HepG2 (cell line): ENCODE data around the gene ASAP2. TPM values are rescaled to one million over a fixed set of nuclear protein-coding genes. Genes with fewer than 3 reads are reported as not detected.

Experiments used
- GABPB1 ChIP-seq: IDR thresholded peaks from 2 replicates; pipeline ENCODE4 v1.6.1; 2016; ENCODE audit warnings: mild to moderate bottlenecking, missing genetic modification reagents, moderate library complexity, missing compliant biosample characterization
- KLF13 ChIP-seq: sonication (generic); formaldehyde crosslinking; IDR thresholded peaks from 2 replicates; pipeline ENCODE4 v1.4.0; 2020; ENCODE audit warnings: mild to moderate bottlenecking, missing genetic modification reagents
- MYNN ChIP-seq: sonication (generic); formaldehyde crosslinking; IDR thresholded peaks from 2 replicates; pipeline ENCODE4 v1.4.0; 2020; ENCODE audit warnings: mild to moderate bottlenecking, low read depth, missing genetic modification reagents
- NFRKB ChIP-seq: fragments of 450-650 bp; IDR thresholded peaks from 2 replicates; pipeline ENCODE4 v1.6.1; 2017
- NR2F1 ChIP-seq, 2 experiments: fragments of 450-650 bp in 1 of 2; formaldehyde crosslinking in 1 of 2; IDR thresholded peaks; 2 replicates each; pipeline versions ENCODE4 v1.5.0 to v1.6.1; 2016 to 2020; ENCODE audit warnings: mild to moderate bottlenecking in 1 of 2, missing compliant biosample characterization in 1 of 2, missing genetic modification reagents in 1 of 2, moderate library complexity in 1 of 2
- U2AF2 ChIP-seq: fragments of 200-400 bp; formaldehyde crosslinking; IDR thresholded peaks from 2 replicates; pipeline ENCODE4 v1.6.1; 2017; ENCODE audit warnings: low read depth, mild to moderate bottlenecking, low read length
- ZFP1 ChIP-seq: IDR thresholded peaks from 2 replicates; pipeline ENCODE4 v1.6.1; 2016
- ZFX ChIP-seq: sonication (generic); formaldehyde crosslinking; IDR thresholded peaks from 2 replicates; pipeline ENCODE4 v1.4.0; 2020; ENCODE audit warnings: mild to moderate bottlenecking, low read depth, missing genetic modification reagents, moderate library complexity
- ZNF138 ChIP-seq: sonication (generic); formaldehyde crosslinking; IDR thresholded peaks from 2 replicates; pipeline ENCODE4 v1.5.0; 2020; ENCODE audit warnings: mild to moderate bottlenecking, low read depth, missing genetic modification reagents
- ZNF225 ChIP-seq: sonication (generic); formaldehyde crosslinking; IDR thresholded peaks from 2 replicates; pipeline ENCODE4 v1.4.0; 2020; ENCODE audit warnings: mild to moderate bottlenecking, missing genetic modification reagents
- ZNF772 ChIP-seq: sonication (generic); formaldehyde crosslinking; IDR thresholded peaks from 2 replicates; pipeline ENCODE4 v1.5.0; 2020; ENCODE audit warnings: mild to moderate bottlenecking, missing genetic modification reagents
- ZNF879 ChIP-seq: sonication (generic); formaldehyde crosslinking; IDR thresholded peaks from 2 replicates; pipeline ENCODE4 v1.8.1; 2023; ENCODE audit warnings: missing genetic modification reagents
- ZSCAN31 ChIP-seq: sonication (generic); formaldehyde crosslinking; IDR thresholded peaks from 2 replicates; pipeline ENCODE4 v1.5.0; 2020; ENCODE audit warnings: low read depth, mild to moderate bottlenecking, missing genetic modification reagents
- polyA plus RNA-seq, 8 experiments: library from polyadenylated mRNA; depleted of rRNA in 3 of 8; stranded (reverse) in 7 of 8; unstranded in 1 of 8; fragments of >200 nt; fragmentation: Illumina TruSeq in 4 of 8; extraction: Trizol in 4 of 8; gene quantifications; 2 replicates each; pipeline versions ENCODE4 v1.2.1 to v1.2.3, GENCODE V29; 2011 to 2016; ENCODE audit warnings: low read depth in 4 of 8, missing spikeins in 1 of 8, mixed read lengths in 1 of 8; ENCODE audit not compliant: insufficient read depth in 1 of 8
- total RNA-seq, 5 experiments: library from RNA; depleted of rRNA; stranded (reverse); fragments of >200 nt; fragmentation: Illumina TruSeq; extraction: Trizol; gene quantifications; 2 replicates each; pipeline ENCODE4 v1.2.3, GENCODE V29; 2016; ENCODE audit warnings: low read depth in 1 of 5
- TF ChIP-seq, protein P1 (sequence below): sonication (generic); formaldehyde crosslinking; IDR thresholded peaks from 2 replicates; pipeline ENCODE4 v1.5.1; 2020; ENCODE audit warnings: mild to moderate bottlenecking, missing genetic modification reagents, borderline replicate concordance
- TF ChIP-seq, protein P2 (sequence below): sonication (generic); formaldehyde crosslinking; IDR thresholded peaks from 2 replicates; pipeline ENCODE4 v1.8.0; 2022; ENCODE audit warnings: missing genetic modification reagents, mild to moderate bottlenecking, moderate library complexity, borderline replicate concordance
- TF ChIP-seq, protein P3 (sequence below): IDR thresholded peaks from 2 replicates; pipeline ENCODE4 v1.6.1; 2012; ENCODE audit warnings: inconsistent platforms
- TF ChIP-seq, protein P4 (sequence below): sonication (generic); formaldehyde crosslinking; IDR thresholded peaks from 2 replicates; pipeline ENCODE4 v1.9.0; 2022; ENCODE audit warnings: low read depth, missing genetic modification reagents

Gene ASAP2
- total and polyA plus RNA-seq, 2 of the 13 experiments (the other 11 are each of a cell fraction or from before 2014, with no cell fraction given), result 7.3 to 22.3 TPM

DNA sequence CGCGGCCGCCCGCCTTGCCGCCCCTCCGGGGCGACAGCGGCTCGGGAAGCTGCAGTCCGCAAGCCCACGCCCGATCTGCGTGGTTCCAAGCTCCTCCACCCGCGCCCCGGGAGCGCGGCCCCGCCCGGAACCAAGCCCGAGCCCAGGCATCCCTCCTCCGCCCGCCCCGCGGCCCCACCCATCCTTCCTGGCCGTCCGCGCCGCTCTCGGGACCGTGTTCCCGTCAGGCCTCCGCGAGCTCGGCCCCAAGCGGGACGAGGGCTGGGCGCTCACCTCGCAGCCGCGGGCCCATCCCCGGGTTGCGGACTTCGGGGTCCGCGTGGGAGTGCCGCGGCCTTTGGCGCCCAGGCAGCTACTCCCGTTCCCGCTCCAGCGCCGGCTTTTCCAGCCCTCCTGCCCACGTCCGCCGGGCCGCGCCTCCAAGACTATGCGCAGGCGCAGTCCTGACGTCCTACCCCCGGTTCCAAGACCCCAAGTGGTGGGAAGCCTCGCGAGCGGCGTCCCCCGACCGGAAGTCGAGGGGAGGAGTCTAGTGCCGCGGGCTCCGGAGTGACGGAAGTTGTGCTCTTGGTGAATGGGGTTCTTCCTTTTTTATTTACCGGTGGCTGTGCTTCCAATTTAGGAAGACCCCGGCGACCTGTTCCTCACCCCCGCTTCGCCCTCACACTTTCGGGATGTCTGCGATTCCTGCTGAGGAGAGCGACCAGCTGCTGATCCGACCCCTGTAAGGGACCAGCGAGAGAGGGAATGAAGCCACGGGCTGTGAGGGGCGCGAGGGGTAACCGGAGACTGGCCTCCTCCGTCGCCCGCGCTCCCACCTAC is 216.7 kb downstream of the ASAP2 start, which contains the start of the genes CPSF3 and ITGB1BP1 (continued):
- TF ChIP-seq, protein P1, sequence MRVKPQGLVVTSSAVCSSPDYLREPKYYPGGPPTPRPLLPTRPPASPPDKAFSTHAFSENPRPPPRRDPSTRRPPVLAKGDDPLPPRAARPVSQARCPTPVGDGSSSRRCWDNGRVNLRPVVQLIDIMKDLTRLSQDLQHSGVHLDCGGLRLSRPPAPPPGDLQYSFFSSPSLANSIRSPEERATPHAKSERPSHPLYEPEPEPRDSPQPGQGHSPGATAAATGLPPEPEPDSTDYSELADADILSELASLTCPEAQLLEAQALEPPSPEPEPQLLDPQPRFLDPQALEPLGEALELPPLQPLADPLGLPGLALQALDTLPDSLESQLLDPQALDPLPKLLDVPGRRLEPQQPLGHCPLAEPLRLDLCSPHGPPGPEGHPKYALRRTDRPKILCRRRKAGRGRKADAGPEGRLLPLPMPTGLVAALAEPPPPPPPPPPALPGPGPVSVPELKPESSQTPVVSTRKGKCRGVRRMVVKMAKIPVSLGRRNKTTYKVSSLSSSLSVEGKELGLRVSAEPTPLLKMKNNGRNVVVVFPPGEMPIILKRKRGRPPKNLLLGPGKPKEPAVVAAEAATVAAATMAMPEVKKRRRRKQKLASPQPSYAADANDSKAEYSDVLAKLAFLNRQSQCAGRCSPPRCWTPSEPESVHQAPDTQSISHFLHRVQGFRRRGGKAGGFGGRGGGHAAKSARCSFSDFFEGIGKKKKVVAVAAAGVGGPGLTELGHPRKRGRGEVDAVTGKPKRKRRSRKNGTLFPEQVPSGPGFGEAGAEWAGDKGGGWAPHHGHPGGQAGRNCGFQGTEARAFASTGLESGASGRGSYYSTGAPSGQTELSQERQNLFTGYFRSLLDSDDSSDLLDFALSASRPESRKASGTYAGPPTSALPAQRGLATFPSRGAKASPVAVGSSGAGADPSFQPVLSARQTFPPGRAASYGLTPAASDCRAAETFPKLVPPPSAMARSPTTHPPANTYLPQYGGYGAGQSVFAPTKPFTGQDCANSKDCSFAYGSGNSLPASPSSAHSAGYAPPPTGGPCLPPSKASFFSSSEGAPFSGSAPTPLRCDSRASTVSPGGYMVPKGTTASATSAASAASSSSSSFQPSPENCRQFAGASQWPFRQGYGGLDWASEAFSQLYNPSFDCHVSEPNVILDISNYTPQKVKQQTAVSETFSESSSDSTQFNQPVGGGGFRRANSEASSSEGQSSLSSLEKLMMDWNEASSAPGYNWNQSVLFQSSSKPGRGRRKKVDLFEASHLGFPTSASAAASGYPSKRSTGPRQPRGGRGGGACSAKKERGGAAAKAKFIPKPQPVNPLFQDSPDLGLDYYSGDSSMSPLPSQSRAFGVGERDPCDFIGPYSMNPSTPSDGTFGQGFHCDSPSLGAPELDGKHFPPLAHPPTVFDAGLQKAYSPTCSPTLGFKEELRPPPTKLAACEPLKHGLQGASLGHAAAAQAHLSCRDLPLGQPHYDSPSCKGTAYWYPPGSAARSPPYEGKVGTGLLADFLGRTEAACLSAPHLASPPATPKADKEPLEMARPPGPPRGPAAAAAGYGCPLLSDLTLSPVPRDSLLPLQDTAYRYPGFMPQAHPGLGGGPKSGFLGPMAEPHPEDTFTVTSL, result 0 out of 2 replicates have a peak, but pooled peaks have one; percentile 14
- TF ChIP-seq ZNF772 (peak; percentile 70), U2AF2 (no peak), KLF13 (CRISPR knock-in tag) (peak; percentile 45; the same call in 1 of the 2 replicates), ZNF225 (CRISPR knock-in tag) (peak; percentile 85; the same call in 1 of the 2 replicates), ZNF879 (CRISPR knock-in tag) (peak; percentile 83; the same call in 1 of the 2 replicates), ZSCAN31 (CRISPR knock-in tag) (peak; percentile 77), ZFX (CRISPR knock-in tag) (peak; percentile 96), ZNF138 (peak; percentile 50; the same call in 1 of the 2 replicates), MYNN (CRISPR knock-in tag) (peak; percentile 86; the same call in 1 of the 2 replicates), NR2F1 (CRISPR knock-in tag; IDR thresholded peaks at IDR 0.05) (0 out of 4 replicates have a peak, but pooled peaks of 1 of the 2 experiments have one; percentile 16), ZFP1 (no peak), GABPB1 (CRISPR knock-in tag) (peak; percentile 97), NFRKB (no peak)
- TF ChIP-seq, protein P2, sequence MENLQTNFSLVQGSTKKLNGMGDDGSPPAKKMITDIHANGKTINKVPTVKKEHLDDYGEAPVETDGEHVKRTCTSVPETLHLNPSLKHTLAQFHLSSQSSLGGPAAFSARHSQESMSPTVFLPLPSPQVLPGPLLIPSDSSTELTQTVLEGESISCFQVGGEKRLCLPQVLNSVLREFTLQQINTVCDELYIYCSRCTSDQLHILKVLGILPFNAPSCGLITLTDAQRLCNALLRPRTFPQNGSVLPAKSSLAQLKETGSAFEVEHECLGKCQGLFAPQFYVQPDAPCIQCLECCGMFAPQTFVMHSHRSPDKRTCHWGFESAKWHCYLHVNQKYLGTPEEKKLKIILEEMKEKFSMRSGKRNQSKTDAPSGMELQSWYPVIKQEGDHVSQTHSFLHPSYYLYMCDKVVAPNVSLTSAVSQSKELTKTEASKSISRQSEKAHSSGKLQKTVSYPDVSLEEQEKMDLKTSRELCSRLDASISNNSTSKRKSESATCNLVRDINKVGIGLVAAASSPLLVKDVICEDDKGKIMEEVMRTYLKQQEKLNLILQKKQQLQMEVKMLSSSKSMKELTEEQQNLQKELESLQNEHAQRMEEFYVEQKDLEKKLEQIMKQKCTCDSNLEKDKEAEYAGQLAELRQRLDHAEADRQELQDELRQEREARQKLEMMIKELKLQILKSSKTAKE, result peak; percentile 31; the same call in 1 of the 2 replicates
- TF ChIP-seq, protein P3, sequence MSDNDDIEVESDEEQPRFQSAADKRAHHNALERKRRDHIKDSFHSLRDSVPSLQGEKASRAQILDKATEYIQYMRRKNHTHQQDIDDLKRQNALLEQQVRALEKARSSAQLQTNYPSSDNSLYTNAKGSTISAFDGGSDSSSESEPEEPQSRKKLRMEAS, result peak; percentile 91
- TF ChIP-seq, protein P4, sequence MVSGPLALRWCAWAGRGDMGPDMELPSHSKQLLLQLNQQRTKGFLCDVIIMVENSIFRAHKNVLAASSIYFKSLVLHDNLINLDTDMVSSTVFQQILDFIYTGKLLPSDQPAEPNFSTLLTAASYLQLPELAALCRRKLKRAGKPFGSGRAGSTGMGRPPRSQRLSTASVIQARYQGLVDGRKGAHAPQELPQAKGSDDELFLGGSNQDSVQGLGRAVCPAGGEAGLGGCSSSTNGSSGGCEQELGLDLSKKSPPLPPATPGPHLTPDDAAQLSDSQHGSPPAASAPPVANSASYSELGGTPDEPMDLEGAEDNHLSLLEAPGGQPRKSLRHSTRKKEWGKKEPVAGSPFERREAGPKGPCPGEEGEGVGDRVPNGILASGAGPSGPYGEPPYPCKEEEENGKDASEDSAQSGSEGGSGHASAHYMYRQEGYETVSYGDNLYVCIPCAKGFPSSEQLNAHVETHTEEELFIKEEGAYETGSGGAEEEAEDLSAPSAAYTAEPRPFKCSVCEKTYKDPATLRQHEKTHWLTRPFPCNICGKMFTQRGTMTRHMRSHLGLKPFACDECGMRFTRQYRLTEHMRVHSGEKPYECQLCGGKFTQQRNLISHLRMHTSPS (CRISPR knock-in tag), result no peak; the same call in 1 of the 2 replicates
